SK-N-SH (cell line): ENCODE results near the gene TRAFD1.

Experiments used
- CHD2 ChIP-seq: fragments of 150-350 bp; IDR thresholded peaks from 2 replicates; pipeline ENCODE4 v1.6.1; 2018; ENCODE audit warnings: low read length; ENCODE audit not compliant: partially characterized antibody
- EP300 ChIP-seq, 2 experiments: IDR thresholded peaks; 2 replicates each; pipeline versions ENCODE4 v1.4.0 to v1.6.1; 2012; ENCODE audit warnings: borderline replicate concordance in 1 of 2, low read depth in 1 of 2, low read length in 1 of 2
- EZH2phosphoT487 ChIP-seq: fragments of 200-600 bp; sonication (generic); IDR thresholded peaks from 2 replicates; pipeline ENCODE4 v1.6.1; 2017; ENCODE audit warnings: low read depth, mixed run types, mild to moderate bottlenecking, antibody characterized with exemption, moderate library complexity, borderline replicate concordance
- FOSL2 ChIP-seq: IDR thresholded peaks from 2 replicates; pipeline ENCODE4 v1.4.0; 2012; ENCODE audit warnings: low read depth, mild to moderate bottlenecking, moderate library complexity, borderline replicate concordance
- GABPA ChIP-seq: IDR thresholded peaks from 2 replicates; pipeline ENCODE4 v1.4.0; 2012; ENCODE audit warnings: low read depth, mild to moderate bottlenecking
- GATA2 ChIP-seq: sonication (generic); formaldehyde crosslinking; IDR thresholded peaks from 2 replicates; pipeline ENCODE4 v1.5.0; 2020; ENCODE audit warnings: mild to moderate bottlenecking, missing genetic modification reagents
- MEF2A ChIP-seq: IDR thresholded peaks from 2 replicates; pipeline ENCODE4 v1.4.0; 2012; ENCODE audit warnings: low read depth, borderline replicate concordance
- POLR2AphosphoS5 ChIP-seq: IDR thresholded peaks from 2 replicates; pipeline ENCODE4 v1.6.1; 2012; ENCODE audit warnings: low read depth, low read length
- SIN3A ChIP-seq: IDR thresholded peaks from 2 replicates; pipeline ENCODE4 v1.6.1; 2012; ENCODE audit warnings: low read depth, mild to moderate bottlenecking, low read length, moderate library complexity, borderline replicate concordance
- TCF12 ChIP-seq: IDR thresholded peaks from 2 replicates; pipeline ENCODE4 v1.4.0; 2012
- TEAD4 ChIP-seq: IDR thresholded peaks from 2 replicates; pipeline ENCODE4 v1.4.0; 2012; ENCODE audit warnings: mild to moderate bottlenecking, borderline replicate concordance; ENCODE audit not compliant: insufficient read depth
- TF ChIP-seq, protein P1 (sequence below): fragments of 200-600 bp; sonication (generic); IDR thresholded peaks from 2 replicates; pipeline ENCODE4 v1.6.1; 2017; ENCODE audit warnings: antibody characterized with exemption, mild to moderate bottlenecking, moderate library complexity
- TF ChIP-seq, protein P2 (sequence below): IDR thresholded peaks from 2 replicates; pipeline ENCODE4 v1.4.0; 2012; ENCODE audit warnings: low read depth
- TF ChIP-seq, protein P3 (sequence below): fragments of 150-350 bp; IDR thresholded peaks from 2 replicates; pipeline ENCODE4 v1.6.1; 2017; ENCODE audit warnings: antibody characterized with exemption, low read length, low read depth, borderline replicate concordance

DNA sequence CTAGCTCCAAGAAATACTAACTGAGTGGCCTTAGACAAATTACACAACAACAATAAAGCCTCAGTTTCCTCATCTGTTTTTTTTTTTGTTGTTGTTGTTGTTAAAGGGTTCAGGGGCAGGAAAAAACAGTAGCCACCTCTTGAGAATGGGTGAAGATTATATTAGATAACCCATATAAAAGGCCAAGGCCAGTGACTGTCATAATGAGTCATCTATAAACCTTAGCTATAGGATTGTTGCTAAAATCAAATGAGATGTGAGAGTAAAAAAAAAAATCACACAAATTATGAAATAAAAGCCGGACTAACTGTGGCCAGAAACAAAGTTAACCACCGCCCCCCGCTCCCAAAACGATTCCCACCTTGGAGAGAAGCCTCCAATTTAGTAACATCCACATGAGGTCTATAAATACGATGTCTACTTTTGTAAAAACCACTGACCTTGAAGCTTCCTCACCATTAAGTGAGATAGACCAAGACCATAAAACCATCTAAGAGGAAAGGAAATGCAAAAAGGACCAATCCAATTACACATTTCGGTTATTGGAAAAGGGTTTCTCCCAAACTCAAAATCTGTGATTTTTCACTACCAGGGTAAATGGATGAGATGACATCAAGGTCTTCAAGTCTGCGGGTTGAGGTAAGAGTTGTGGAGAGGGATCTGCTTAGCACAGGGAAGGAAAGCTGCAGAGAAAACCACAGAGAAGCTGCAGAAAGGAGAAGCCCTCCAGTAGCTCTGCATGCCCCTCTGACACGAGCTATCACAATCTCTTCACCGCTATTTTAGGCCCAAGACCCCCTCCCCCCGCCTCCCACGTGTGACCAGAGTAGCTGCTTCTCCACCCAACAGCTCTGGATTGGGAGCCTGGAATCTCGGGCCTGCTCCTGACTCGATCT is 17.8 kb upstream of the TRAFD1 start:
- TF ChIP-seq, protein P1, sequence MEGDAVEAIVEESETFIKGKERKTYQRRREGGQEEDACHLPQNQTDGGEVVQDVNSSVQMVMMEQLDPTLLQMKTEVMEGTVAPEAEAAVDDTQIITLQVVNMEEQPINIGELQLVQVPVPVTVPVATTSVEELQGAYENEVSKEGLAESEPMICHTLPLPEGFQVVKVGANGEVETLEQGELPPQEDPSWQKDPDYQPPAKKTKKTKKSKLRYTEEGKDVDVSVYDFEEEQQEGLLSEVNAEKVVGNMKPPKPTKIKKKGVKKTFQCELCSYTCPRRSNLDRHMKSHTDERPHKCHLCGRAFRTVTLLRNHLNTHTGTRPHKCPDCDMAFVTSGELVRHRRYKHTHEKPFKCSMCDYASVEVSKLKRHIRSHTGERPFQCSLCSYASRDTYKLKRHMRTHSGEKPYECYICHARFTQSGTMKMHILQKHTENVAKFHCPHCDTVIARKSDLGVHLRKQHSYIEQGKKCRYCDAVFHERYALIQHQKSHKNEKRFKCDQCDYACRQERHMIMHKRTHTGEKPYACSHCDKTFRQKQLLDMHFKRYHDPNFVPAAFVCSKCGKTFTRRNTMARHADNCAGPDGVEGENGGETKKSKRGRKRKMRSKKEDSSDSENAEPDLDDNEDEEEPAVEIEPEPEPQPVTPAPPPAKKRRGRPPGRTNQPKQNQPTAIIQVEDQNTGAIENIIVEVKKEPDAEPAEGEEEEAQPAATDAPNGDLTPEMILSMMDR = no peak
- TF ChIP-seq, protein P2, sequence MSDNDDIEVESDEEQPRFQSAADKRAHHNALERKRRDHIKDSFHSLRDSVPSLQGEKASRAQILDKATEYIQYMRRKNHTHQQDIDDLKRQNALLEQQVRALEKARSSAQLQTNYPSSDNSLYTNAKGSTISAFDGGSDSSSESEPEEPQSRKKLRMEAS = no peak
- no peak for TF ChIP-seq GATA2
- TF ChIP-seq CHD2 = no peak
- peak; percentile 8; the same call in 1 of the 2 replicates for TF ChIP-seq FOSL2
- TF ChIP-seq EZH2phosphoT487 = no peak
- TF ChIP-seq TEAD4 = no peak
- no peak for TF ChIP-seq EP300 (IDR thresholded peaks at IDR 0.05; ENCODE audit: borderline replicate concordance in 1 of 2, low read depth in 1 of 2, low read length in 1 of 2)
- no peak for TF ChIP-seq TCF12
- TF ChIP-seq, protein P3, sequence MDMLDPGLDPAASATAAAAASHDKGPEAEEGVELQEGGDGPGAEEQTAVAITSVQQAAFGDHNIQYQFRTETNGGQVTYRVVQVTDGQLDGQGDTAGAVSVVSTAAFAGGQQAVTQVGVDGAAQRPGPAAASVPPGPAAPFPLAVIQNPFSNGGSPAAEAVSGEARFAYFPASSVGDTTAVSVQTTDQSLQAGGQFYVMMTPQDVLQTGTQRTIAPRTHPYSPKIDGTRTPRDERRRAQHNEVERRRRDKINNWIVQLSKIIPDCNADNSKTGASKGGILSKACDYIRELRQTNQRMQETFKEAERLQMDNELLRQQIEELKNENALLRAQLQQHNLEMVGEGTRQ = no peak
- no peak for TF ChIP-seq GABPA
- no peak for TF ChIP-seq POLR2AphosphoS5
- TF ChIP-seq MEF2A = no peak
- TF ChIP-seq SIN3A = no peak
